GM20000 (cell line): ENCODE data around the gene PRKG1.

ENCODE experiments used
- DNase-seq: peaks from one replicate; pipeline ENCODE4 v3.0.0; 2012; ENCODE audit warnings: low spot score
- TF ChIP-seq, protein P1 (sequence below): IDR thresholded peaks from 2 replicates; pipeline ENCODE4 v1.5.1; 2012; ENCODE audit warnings: mild to moderate bottlenecking, control low read depth; ENCODE audit errors: extremely low read depth, missing control alignments

The PRKG1 gene

DNA sequence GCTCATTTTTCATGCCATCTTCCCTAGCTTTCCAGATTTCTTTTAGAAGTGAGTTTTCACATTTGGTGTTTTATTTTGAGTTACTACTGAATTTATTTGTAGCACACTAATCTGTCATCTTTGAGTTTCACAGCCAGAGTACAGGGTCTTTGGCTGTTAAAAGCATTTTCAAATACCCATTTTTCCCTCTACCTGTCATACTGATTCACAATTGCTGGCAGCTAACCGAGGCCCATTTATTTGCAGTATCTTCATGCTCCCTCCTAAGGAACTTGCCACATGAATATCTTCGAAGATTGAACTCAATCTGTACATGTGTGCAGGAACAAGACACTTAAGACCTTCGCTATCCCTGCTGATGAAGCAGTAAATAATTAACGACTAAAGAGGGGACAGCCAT, 1194.9 kb downstream of the PRKG1 start:
- no peak for DNase-seq
- TF ChIP-seq, protein P1, sequence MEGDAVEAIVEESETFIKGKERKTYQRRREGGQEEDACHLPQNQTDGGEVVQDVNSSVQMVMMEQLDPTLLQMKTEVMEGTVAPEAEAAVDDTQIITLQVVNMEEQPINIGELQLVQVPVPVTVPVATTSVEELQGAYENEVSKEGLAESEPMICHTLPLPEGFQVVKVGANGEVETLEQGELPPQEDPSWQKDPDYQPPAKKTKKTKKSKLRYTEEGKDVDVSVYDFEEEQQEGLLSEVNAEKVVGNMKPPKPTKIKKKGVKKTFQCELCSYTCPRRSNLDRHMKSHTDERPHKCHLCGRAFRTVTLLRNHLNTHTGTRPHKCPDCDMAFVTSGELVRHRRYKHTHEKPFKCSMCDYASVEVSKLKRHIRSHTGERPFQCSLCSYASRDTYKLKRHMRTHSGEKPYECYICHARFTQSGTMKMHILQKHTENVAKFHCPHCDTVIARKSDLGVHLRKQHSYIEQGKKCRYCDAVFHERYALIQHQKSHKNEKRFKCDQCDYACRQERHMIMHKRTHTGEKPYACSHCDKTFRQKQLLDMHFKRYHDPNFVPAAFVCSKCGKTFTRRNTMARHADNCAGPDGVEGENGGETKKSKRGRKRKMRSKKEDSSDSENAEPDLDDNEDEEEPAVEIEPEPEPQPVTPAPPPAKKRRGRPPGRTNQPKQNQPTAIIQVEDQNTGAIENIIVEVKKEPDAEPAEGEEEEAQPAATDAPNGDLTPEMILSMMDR, result no peak

DNA sequence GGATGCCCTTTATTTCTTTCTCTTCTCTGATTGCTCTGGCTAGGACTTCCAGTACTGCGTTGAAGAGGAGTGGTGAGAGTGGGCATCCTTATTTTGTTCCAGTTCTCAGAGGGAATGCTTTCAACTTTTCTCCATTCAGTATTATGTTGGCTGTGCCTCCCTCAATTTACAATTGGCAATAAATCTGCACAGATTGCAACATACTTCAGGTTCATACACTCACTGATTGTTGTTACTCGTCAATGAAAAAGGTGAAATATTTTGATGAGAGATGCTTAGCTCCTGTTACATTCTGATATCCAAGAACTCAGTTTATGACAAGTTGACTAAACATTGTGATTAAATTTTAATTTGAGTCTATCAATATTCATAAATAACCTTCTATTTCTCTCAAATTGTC, 1201.9 kb downstream of the PRKG1 start:
- DNase-seq, result no peak
- TF ChIP-seq, protein P1, result no peak

DNA sequence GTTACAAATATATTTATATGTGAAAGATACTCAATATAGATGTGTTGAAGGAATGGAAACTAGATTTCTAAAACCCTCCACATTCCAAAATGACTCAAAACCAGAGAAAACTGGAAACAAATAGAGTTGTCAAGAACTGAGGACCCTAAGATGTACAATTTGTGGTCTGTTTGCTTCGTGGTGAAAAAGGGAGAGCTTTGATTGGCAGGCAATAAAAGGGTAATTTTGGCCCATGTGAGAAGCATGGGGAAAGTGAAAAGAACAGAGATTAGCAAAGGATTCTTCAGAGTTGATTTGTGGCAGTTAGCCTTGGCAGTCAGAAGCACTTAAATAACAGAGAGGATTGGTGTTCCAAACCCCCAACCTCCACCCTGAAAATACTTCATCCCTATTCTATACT, 1202.7 kb downstream of the PRKG1 start:
- TF ChIP-seq, protein P1, result no peak
- no peak for DNase-seq

DNA sequence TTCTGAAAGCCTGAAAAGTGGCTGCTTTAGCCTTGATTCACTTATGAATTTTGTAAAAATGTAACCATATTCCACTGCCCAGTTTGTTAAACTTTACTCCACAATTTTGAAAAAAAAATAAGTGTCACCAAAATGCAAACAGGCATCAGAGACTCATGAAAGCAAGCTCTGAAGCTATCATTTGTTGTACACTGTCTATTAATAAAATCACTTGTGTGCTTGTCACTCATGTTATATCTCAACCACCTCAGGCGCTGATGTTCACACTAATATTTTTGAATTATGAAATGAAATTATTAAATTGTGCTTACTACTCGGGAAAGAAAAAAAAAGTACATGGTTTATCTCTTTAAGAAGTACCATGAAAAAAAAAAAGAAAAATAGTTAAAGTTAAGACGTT, 1205.3 kb downstream of the PRKG1 start:
- TF ChIP-seq, protein P1, result no peak
- no peak for DNase-seq

DNA sequence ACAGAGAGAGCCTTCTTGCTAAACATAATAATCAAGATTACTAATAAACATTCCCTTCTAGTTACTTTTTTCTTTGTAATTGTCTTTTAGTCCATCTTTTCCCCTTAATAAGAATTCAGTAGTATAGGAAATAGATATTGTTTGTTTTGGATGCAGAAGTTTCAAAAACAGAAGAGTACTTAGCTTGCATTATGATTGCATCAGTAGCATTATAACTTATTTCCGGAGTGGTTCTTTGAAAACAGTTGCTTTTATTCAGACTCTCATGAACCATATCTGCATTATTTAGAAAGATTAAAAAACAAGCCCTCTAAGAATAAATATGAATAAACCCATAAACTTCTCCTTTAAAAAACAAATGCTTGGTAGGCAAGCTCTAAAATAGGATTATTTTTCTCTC, 1205.8 kb downstream of the PRKG1 start:
- TF ChIP-seq, protein P1, result no peak
- no peak for DNase-seq

DNA sequence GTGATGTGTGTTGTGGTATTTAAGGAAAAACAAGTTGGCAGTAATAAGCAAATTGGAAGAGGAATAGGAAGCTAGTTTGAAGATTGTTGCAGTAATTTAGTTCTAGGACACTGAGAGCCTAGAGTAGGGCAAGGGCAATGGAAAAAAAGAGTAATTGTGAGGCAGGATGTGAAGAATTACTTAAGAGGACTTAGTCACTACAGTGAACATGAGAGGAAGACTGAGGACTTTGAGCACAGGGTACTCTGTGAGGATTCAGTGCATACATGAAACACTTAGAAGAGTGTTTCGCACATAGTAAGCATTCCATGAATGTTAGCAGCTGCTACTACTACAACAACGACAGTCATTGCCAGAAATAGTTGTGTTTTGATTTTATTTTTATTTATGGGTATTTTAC, 1208.9 kb downstream of the PRKG1 start:
- TF ChIP-seq, protein P1, result no peak
- no peak for DNase-seq

DNA sequence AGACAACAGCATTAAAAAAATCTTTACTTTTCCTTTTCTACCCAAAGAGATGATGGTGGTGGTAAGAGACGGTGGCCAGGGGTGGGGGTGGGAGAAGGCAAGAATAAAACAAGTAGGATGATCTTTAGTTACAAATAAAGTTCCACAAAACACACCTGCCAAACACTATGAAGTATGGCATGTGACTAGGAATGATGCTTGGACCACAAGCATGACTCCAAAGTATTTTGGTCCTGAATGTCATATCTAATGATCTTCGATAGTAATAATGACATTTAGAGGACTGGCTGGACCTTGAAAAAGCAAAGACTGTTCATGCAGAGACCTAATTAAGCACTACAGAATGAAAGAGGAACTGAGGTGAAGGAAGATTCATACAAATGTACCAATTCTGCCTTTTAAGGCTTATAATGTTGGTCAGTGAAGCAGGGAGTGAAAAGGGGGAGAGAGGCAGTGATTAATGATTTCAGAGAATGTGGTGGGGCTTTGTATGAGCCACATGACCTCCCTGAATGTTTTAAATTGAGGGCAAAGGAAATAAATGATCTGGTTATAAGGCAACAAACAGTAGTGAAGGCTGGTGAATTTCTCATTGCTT, 1210.2 kb downstream of the PRKG1 start:
- TF ChIP-seq, protein P1, result no peak
- DNase-seq, result no peak
